ENCODE results near the gene CRB3.
"Not testable (repeated sequence)": the region's sequence is repeated elsewhere in the genome, so short reads cannot be mapped to it uniquely, and the experiment has no call there.

Gene CRB3

GRCh38 chr19:6491802-6492592, 27.9 kb downstream of the CRB3 start:
- DNase-seq (ENCODE audit: low read depth): no peak

- DNase-seq (ENCODE audit: low read depth): no peak
Observed at GRCh38 chr19:6494438-6495036, 30.5 kb downstream of the CRB3 start.

- no peak for DNase-seq (ENCODE audit: low read depth)
Observed at GRCh38 chr19:6495947-6496346, 31.9 kb downstream of the CRB3 start.

GRCh38 chr19:6498294-6499036, 34.4 kb downstream of the CRB3 start:
- DNase-seq (ENCODE audit: low read depth): no peak

GRCh38 chr19:6499052-6499790, 35.1 kb downstream of the CRB3 start:
- no peak for DNase-seq (ENCODE audit: low read depth)

- DNase-seq (ENCODE audit: low read depth): no peak
Observed at GRCh38 chr19:6500837-6501739, 37.0 kb downstream of the CRB3 start.

GRCh38 chr19:6501740-6502648, 37.9 kb downstream of the CRB3 start, which contains the start of gene TUBB4A:
Gene TUBB4A, minus strand, starts transcription at chr19:6502309. Its CDS starts 97 bp downstream, at chr19:6502212.
- DNase-seq (ENCODE audit: low read depth): no peak

GRCh38 chr19:6503407-6504201, 39.5 kb downstream of the CRB3 start:
- no peak for DNase-seq (ENCODE audit: low read depth)

GRCh38 chr19:6508028-6508771, 44.1 kb downstream of the CRB3 start:
- DNase-seq (ENCODE audit: low read depth): not testable (repeated sequence)

GRCh38 chr19:6509118-6509971, 45.3 kb downstream of the CRB3 start:
- no peak for DNase-seq (ENCODE audit: low read depth)

GRCh38 chr19:6510618-6511017, 46.5 kb downstream of the CRB3 start:
- DNase-seq (ENCODE audit: low read depth): no peak

- no peak for DNase-seq (ENCODE audit: low read depth)
Observed at GRCh38 chr19:6514089-6514488, 50.0 kb downstream of the CRB3 start.

GRCh38 chr19:6514926-6515544, 51.0 kb downstream of the CRB3 start:
- no peak for DNase-seq (ENCODE audit: low read depth)

GRCh38 chr19:6516018-6516658, 52.1 kb downstream of the CRB3 start:
- DNase-seq (ENCODE audit: low read depth): peak; percentile 44
